HG02623 (cell line): ENCODE data around the gene FBXO10.
A peak's percentile ranks its signal among the peaks of the same experiment; 100 is the strongest.
"Not testable (repeated sequence)": the region's sequence is repeated elsewhere in the genome, so short reads cannot be mapped to it uniquely, and the experiment has no call there.

Experiments
- ATAC-seq: cut with Tn5 transposase; IDR thresholded peaks from one replicate; pipeline ENCODE4 v1.9.1; 2021; ENCODE audit warnings: moderate library complexity; ENCODE audit not compliant: unreplicated experiment

FBXO10 gene

DNA sequence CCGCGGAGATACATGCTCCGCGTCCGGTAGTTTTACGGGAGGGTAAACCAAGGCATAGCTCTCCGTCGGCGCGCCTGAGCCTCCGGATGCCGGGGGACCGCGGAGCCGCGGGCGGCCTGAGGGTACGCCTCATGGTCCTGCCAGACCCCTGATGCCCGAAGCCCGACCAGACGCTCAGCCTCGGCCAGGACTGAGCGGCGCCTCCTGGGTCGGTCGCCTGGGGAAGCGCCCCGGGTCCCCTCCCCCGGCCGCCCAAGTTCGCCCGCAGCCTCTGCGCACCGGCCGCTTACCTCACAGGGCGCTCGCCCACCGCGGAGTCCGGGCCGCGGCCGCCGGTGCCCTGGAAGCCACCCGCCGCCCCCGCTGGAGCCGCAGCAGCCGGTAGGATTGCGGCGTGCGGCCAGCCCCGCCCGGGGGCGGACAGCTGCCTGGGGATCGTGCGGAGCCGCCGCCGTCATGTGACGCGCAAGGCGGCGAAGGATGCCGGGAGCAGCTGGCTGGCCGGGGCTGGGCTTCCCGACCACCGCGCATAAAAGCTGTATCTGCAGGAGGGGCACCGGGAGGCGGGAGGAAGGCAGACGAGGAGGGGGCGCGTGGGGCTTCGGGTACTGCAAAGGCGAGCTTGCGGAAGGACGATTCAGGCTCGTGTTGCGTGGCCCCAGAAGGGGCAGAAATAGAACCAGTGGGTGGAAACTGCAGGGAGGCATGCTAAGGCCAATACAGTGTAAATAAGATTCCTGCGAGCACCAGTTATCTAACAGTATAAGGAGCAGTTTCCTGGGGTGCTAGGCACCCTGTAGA, at the start of gene FBXO10:
TSS of gene FBXO10 (minus strand) at position 460 of the 801 bp plus-strand sequence. CDS start 34,612 bp downstream, outside the sequence.
- ATAC-seq = peak; percentile 66

- ATAC-seq = no peak
These were observed 49.6 kb upstream of the FBXO10 start for GRCh38 chr9:37625758-37626147.

- no peak for ATAC-seq
These were observed 49.0 kb upstream of the FBXO10 start for GRCh38 chr9:37625036-37625757.

GRCh38 chr9:37624073-37624472, 47.9 kb upstream of the FBXO10 start:
- no peak for ATAC-seq

GRCh38 chr9:37623267-37623666, 47.1 kb upstream of the FBXO10 start:
- no peak for ATAC-seq

GRCh38 chr9:37622462-37622861, 46.3 kb upstream of the FBXO10 start:
- ATAC-seq = no peak

- no peak for ATAC-seq
These were observed 45.3 kb upstream of the FBXO10 start for GRCh38 chr9:37621273-37622121.

- no peak for ATAC-seq
These were observed 44.2 kb upstream of the FBXO10 start for GRCh38 chr9:37620396-37620795.

DNA sequence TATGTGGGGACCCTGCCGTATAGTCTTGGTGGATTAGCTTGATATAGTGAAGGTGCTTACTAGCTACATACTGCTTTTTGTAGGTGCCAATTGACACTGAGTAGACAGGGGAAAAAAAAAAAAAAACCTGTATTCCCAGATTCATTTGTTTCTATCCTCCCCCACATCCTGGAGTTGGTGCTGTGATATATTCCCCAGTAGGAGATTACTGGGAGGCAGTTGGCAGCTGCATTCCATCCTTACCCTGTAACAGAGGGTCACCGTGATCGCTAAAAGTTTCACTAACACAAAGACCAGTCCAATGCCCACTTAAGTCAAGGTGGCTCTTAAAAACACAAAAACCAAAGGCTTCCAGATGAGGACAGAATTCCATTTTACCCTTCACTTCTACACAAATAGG, 43.6 kb upstream of the FBXO10 start:
- no peak for ATAC-seq

- ATAC-seq = no peak
These were observed 42.6 kb upstream of the FBXO10 start for GRCh38 chr9:37618817-37619216.

- no peak for ATAC-seq
These were observed 41.7 kb upstream of the FBXO10 start for GRCh38 chr9:37617832-37618231.

DNA sequence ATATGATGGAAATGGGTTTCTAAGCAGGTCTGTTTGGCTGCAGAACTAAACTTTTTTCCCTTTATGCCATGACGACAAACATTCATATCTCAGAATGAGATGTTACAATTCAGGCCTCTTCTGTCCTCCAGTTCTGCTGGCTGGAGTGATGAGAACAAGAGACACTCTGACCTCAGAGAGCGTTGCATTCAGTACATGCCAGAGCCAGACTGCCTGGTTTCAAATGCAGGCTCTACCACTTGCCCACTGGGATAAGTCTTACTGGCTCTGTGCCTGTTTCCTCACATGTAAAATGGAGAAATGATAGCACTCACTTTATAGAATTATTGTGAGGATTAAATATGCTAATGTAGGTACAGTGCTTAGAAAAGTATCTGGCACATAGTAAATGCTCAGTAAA, 41.0 kb upstream of the FBXO10 start:
- ATAC-seq = no peak

- no peak for ATAC-seq
These were observed 35.8 kb upstream of the FBXO10 start for GRCh38 chr9:37611961-37612360.

- ATAC-seq = no peak
These were observed 34.8 kb upstream of the FBXO10 start for GRCh38 chr9:37611014-37611413.

GRCh38 chr9:37609735-37610397, 33.7 kb upstream of the FBXO10 start:
- no peak for ATAC-seq

- no peak for ATAC-seq
These were observed 32.1 kb upstream of the FBXO10 start for GRCh38 chr9:37608250-37608649.

DNA sequence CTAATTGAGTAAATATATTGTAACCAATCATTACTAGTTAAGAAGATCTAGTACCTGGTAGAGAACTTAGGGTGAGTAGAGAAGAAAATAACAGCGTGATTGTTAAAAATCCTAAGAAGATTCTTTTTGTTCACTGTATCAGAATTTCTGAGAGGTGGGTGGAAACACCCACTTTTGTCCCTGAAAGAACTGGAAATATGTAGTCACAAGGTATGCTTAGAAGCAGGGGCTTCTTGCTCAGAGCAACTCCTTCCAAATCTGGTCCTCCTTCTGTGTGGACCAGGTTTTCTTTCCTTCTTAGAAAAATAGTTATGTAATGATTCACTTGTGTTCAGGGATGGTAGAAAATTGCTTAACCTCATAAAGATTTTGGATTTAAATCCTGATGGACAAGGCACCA, 28.1 kb upstream of the FBXO10 start:
- ATAC-seq = no peak

GRCh38 chr9:37602817-37603216, 26.6 kb upstream of the FBXO10 start:
- ATAC-seq = no peak

DNA sequence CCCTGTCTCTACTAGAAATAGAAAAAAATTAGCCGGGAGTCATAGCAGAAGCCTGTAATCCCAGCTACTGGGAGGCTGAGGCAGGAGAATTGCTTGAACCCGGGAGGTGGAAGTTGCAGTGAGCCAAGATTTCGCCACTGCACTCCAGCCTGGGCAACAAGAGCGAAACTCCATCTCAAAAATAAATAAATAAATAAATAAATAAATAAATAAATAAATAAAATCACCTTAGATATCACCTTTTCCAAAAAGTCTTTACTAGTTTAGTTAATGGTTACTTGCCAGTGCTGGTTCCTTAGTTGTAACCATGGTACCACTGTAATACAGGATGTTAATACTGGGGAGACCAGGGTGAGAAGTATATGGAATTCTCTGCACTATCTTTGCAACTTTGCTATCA, 25.9 kb upstream of the FBXO10 start:
- not testable (repeated sequence) for ATAC-seq

GRCh38 chr9:37596504-37596903, 20.3 kb upstream of the FBXO10 start:
- no peak for ATAC-seq

DNA sequence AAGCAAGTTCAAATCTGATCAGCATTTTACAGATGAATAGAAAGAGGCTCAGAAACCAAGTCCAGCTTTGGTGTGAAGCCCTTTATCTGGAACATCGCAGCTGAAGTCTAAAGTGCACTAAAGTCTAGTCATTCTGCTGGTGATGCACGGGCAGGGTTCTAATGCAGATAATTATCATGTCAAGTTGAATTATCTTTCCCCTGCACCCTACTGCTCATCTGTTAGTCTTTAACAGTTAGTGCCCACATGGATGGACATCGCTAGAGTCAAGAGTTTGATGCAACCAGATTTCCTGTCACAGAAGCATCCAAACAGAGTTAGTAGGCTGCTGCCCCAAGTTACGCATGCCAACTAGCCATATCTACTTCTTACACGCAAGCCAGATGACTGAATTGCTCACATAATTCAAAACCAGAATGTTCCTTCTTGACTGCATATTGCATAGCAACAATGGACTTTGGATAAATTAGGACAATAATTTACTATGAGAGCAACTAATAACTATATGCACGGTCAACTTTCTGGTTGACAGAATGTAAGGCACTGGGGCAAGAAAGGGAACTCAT, 17.8 kb upstream of the FBXO10 start:
- no peak for ATAC-seq
